Peyer's patch (tissue), 4 donors: ENCODE results near the gene KCNG4.

Source experiments
- CTCF ChIP-seq, 6 experiments: fragments of 450-650 bp in 4 of 6; fragments of 200-600 bp in 2 of 6; sonication (generic) in 1 of 6; IDR thresholded peaks; one replicate each; pipeline ENCODE4 v1.5.1; 2017 to 2019; ENCODE audit warnings: antibody characterized with exemption in 6 of 6, mild to moderate bottlenecking in 3 of 6, moderate library complexity in 1 of 6
- POLR2A ChIP-seq, 2 donors: fragments of 450-650 bp; IDR thresholded peaks; one replicate each; pipeline ENCODE4 v1.5.1; 2017; ENCODE audit warnings: antibody characterized with exemption in 2 of 2, mild to moderate bottlenecking in 2 of 2, moderate library complexity in 2 of 2

GRCh38 chr16:84281074-84281473 lies 41.3 kb upstream of the KCNG4 start:
- no peak for TF ChIP-seq POLR2A (IDR thresholded peaks at IDR 0.05)
- TF ChIP-seq CTCF (IDR thresholded peaks at IDR 0.05) = no peak
